ENCODE results near the gene ZBTB16. TPM values are rescaled to one million over a fixed set of nuclear protein-coding genes. Genes with fewer than 3 reads are reported as not detected.

ZBTB16 gene
- total RNA-seq, 3 donors from 2014 or later = 4.9 to 82.1 (median 48.8) TPM

DNA sequence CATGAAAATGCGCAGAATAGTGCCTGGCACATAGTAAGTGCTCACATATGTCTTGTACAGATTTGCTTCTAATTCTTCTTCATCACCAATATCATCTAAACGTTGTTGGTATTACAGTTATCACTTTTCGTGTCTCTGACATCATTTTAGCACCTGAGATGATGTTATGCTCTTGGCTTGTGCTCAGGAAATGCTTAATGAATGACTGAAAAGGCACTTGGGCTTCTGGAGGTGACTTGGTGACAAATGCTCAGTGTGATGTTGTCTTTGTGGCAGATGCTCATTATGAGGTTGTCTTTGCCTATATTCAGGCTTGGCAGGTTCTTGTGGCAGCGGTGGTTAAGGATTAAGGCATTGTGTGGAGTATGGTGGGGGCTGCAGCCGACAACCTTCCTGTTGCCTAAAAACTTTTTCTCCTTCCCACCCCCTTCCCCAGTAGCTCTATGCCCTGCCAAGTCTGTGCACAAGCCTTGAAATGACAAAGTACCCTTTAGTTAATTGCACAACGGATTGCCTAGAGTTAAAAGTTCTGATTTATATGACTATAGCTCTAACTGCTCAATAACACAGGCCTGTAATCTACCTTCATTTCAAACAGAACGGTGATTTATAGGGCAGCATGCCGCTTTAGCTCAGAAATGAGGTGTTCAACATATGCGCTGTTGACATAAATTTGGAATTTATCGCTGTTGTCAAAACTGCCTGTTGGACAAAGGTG, 82.5 kb downstream of the ZBTB16 start:
- Histone ChIP-seq H3K4me3 (no peak overlapping the region), H3K36me3 (ENCODE audit: low read depth) (no peaks in the 10 kb centered on the region), H3K9me3 (no peaks in the 10 kb centered on the region), H3K4me1 (ENCODE audit: low read depth) (peaks cover 43% of the 10 kb centered on the region)
- intact Hi-C loops (cut with DNase I, micrococcal nuclease) = no loop called here
- no peak for DNase-seq
- TF ChIP-seq, protein P1, sequence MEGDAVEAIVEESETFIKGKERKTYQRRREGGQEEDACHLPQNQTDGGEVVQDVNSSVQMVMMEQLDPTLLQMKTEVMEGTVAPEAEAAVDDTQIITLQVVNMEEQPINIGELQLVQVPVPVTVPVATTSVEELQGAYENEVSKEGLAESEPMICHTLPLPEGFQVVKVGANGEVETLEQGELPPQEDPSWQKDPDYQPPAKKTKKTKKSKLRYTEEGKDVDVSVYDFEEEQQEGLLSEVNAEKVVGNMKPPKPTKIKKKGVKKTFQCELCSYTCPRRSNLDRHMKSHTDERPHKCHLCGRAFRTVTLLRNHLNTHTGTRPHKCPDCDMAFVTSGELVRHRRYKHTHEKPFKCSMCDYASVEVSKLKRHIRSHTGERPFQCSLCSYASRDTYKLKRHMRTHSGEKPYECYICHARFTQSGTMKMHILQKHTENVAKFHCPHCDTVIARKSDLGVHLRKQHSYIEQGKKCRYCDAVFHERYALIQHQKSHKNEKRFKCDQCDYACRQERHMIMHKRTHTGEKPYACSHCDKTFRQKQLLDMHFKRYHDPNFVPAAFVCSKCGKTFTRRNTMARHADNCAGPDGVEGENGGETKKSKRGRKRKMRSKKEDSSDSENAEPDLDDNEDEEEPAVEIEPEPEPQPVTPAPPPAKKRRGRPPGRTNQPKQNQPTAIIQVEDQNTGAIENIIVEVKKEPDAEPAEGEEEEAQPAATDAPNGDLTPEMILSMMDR (IDR thresholded peaks at IDR 0.05) = no peak
- peak; percentile 63 for ATAC-seq

DNA sequence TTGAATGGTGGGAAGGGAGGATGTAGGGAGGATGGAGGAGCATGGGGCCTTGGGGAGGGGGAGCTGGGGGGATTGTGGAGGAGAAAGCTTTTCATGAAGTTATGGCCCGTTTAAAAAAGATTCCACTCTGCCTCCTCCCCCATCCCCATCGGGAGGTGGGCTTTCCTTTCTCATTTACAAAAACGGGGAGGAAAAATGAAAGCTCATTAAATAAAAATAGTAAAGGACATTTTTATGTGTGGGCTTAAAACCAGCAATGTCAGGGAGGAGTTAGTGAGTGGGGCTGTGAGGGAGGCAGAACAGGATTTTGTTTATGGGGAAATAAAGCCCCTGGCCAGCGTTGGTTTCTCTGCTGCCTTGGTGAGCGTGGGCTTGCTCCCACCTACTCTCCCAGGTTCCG, 83.2 kb downstream of the ZBTB16 start:
- Histone ChIP-seq H3K9me3 (no peaks in the 10 kb centered on the region), H3K36me3 (ENCODE audit: low read depth) (no peaks in the 10 kb centered on the region), H3K4me3 (no peak overlapping the region), H3K4me1 (ENCODE audit: low read depth) (peaks cover 40% of the 10 kb centered on the region)
- ATAC-seq (no peak), DNase-seq (no peak)
- intact Hi-C loops (cut with DNase I, micrococcal nuclease) = no loop called here
- TF ChIP-seq, protein P1 (IDR thresholded peaks at IDR 0.05) = no peak

DNA sequence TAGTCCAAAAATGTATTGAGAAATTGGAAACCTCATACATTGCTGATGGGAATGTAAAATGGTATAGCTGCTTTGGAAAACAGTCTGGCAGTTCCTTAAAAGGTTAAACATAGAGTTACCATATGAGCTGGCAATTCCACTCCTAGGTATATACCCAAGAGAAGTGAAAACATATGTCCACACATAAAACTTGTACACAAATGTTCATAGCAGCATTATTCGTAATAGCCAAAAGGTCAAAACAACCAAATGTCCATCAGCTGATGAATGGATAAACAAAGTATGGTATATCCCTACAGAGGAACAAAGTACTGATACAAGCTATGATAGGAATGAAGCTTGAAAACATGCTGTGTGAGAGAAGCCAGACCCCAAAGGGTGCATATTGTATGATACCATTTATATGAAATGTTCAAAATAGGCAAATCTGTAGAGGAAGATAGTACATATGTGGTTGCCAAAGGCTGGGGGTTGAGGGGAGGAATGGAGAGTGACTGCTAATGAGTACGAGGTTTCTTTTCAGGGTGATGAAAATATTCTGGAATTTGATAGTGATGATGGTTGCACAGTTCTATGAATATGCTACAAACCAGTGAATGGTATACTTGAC, 85.8 kb downstream of the ZBTB16 start:
- DNase-seq (no peak), ATAC-seq (no peak)
- Histone ChIP-seq H3K4me3 (no peak overlapping the region), H3K9me3 (no peaks in the 10 kb centered on the region), H3K4me1 (ENCODE audit: low read depth) (peaks cover 40% of the 10 kb centered on the region), H3K36me3 (ENCODE audit: low read depth) (no peaks in the 10 kb centered on the region)
- intact Hi-C loops (cut with DNase I, micrococcal nuclease) = no loop called here
- TF ChIP-seq, protein P1 (IDR thresholded peaks at IDR 0.05) = no peak

DNA sequence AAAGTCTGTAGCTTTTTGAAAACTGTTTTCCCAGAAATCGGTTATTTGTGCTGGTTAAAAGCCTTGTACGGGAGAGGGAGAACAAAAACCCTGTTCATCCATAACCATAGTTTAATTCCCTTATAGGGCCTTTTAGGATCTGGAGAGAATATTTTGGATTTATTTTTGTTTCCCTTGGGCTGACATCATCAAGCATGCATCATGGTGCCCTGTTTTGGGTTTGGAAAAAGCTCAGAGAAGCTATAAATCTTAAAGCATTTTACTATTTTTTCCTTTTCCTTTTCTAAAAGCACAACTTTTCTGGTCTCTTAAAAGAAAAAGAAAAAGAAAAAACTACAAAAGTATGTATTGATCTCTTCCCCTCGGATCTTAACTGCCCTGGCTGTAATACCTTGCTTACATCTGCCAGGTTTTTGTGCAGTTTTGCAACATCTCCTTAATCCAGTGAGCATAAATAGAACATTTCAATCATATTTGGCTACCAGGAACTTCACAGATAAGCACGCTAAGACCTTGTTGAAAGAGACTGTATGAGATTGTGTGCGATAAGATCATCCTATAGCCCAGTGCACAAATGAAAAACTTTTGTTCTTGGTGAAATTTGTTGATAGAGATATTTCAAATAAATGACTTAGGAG, 88.0 kb downstream of the ZBTB16 start:
- no peaks in the 10 kb centered on the region for H3K36me3 ChIP-seq (ENCODE audit: low read depth)
- peaks cover 34% of the 10 kb centered on the region for H3K4me1 ChIP-seq (ENCODE audit: low read depth)
- TF ChIP-seq, protein P1 (IDR thresholded peaks at IDR 0.05) = no peak
- ATAC-seq (no peak), DNase-seq (no peak)
- intact Hi-C loops (cut with DNase I, micrococcal nuclease) = no loop called here
- H3K9me3 ChIP-seq = no peaks in the 10 kb centered on the region
- no peak overlapping the region for H3K4me3 ChIP-seq

DNA sequence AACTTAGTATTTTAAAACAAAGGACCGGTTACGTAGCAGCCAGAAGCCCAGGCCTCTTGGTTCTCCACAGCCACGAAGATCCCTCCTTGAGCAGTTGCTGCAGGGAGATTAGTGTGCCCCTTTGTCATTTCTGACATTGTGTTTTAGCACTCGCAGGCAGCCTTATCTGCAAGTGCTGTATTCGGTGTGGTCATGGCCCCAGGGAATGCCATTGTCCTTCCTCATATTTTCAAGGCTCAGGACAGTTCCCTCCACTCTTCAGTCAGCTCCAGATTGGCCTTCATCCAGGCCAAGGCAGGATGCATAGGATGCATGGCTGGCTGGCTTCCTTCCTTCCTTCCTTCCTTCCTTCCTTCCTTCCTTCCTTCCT, 88.5 kb downstream of the ZBTB16 start:
- Histone ChIP-seq H3K36me3 (ENCODE audit: low read depth) (no peaks in the 10 kb centered on the region), H3K4me1 (ENCODE audit: low read depth) (peaks cover 33% of the 10 kb centered on the region), H3K9me3 (no peaks in the 10 kb centered on the region), H3K4me3 (no peak overlapping the region)
- intact Hi-C loops (cut with DNase I, micrococcal nuclease) = no loop called here
- TF ChIP-seq, protein P1 (IDR thresholded peaks at IDR 0.05) = no peak
- ATAC-seq (peak; percentile 59), DNase-seq (no peak)

Data from mucosa of descending colon (tissue), 3 donors.